ENCODE measurements around the gene TAMM41. TPM values are rescaled to one million over a fixed set of nuclear protein-coding genes. Genes with fewer than 3 reads are reported as not detected.
"Not testable (repeated sequence)": the region's sequence is repeated elsewhere in the genome, so short reads cannot be mapped to it uniquely, and the experiment has no call there.

Gene TAMM41
- total and polyA plus RNA-seq, 5 donors from 2014 or later, result 24.4 to 32.0 (median 25.7) TPM

DNA sequence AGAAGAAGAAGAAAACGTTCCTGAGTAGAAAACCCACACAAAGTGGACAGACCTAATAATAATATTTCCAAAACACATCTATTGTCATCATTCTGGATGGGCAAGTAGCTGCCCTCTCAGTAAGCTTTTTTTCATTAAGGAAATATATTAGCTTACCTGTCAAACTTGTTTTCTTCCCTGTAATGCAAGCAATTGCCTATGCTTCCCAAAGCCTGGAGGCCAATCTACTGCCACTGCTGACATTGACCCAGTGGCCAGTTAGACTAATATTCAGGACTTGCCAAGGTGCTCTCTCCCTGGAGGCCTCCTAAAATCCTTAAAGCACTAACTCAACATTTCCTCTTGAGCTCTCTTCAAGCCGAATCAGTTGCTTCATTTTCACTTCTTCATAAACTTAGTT, 86.7 kb downstream of the TAMM41 start:
- Mint-ChIP-seq H3K27me3 (peaks cover 5% of the 10 kb centered on the region), H3K36me3 (no peaks in the 10 kb centered on the region), H3K4me3 (no peak overlapping the region), H3K9me3 (peaks cover 0 to 1% (median 0%) of the 10 kb centered on the region in 7 donors), H3K27ac (no peak overlapping the region), H3K4me1 (peaks cover 0 to 1% (median under 1%) of the 10 kb centered on the region in 4 donors)
- no peak overlapping the region for H3K4me3 ChIP-seq (ENCODE audit: low read depth, low read length)
- ATAC-seq (ENCODE audit: low read depth in 2 of 2) (no peak), DNase-seq (no peak)
- H3K27me3 ChIP-seq (ENCODE audit: control insufficient read depth, insufficient read depth, low read length), result no peaks in the 10 kb centered on the region
- H3K9me3 ChIP-seq (ENCODE audit: control insufficient read depth in 2 of 2, low read length in 2 of 2), result no peaks in the 10 kb centered on the region
- no peak overlapping the region for H3K27ac ChIP-seq (ENCODE audit: insufficient read depth, low read length, poor library complexity, severe bottlenecking)
- H3K36me3 ChIP-seq (ENCODE audit: control insufficient read depth, insufficient read depth, low read length), result no peaks in the 10 kb centered on the region
- H3K4me1 ChIP-seq (ENCODE audit: control insufficient read depth, insufficient read depth, low read length, poor library complexity, severe bottlenecking), result no peaks in the 10 kb centered on the region

DNA sequence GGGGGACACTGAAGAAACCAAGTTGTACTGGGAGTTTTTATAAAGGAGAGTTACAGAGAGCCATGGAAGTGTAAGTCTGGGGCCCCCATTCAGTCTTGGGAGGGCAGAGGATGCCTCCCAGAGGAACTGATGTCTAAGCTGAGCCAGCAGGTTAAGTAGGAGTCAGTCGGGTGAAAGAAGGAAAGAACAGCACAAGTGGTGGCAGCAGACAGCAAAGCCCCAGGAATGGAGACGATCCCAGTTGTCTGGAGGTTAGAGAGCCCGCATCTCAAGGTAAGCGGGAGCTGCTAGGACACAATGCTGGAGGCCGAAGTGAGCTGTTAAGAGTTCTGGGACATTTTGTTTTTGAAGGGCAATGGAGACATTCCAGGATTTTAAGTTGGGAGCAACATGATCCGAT, 88.8 kb downstream of the TAMM41 start:
- Histone ChIP-seq H3K4me1 (ENCODE audit: control insufficient read depth, insufficient read depth, low read length, poor library complexity, severe bottlenecking) (no peaks in the 10 kb centered on the region), H3K9me3 (ENCODE audit: control insufficient read depth in 2 of 2, low read length in 2 of 2) (no peaks in the 10 kb centered on the region), H3K36me3 (ENCODE audit: control insufficient read depth, insufficient read depth, low read length) (no peaks in the 10 kb centered on the region), H3K27ac (ENCODE audit: insufficient read depth, low read length, poor library complexity, severe bottlenecking) (no peak overlapping the region), H3K4me3 (ENCODE audit: low read depth, low read length) (no peak overlapping the region), H3K27me3 (ENCODE audit: control insufficient read depth, insufficient read depth, low read length) (no peaks in the 10 kb centered on the region)
- Mint-ChIP-seq H3K9me3 (peaks cover 0 to 1% (median 0%) of the 10 kb centered on the region in 7 donors), H3K4me1 (no peaks in the 10 kb centered on the region), H3K4me3 (no peak overlapping the region), H3K27ac (peak overlapping the region in 2 of 3 donors; percentile 4 to 33), H3K27me3 (no peaks in the 10 kb centered on the region), H3K36me3 (no peaks in the 10 kb centered on the region)
- ATAC-seq (ENCODE audit: low read depth in 2 of 2) (no peak), DNase-seq (no peak)

DNA sequence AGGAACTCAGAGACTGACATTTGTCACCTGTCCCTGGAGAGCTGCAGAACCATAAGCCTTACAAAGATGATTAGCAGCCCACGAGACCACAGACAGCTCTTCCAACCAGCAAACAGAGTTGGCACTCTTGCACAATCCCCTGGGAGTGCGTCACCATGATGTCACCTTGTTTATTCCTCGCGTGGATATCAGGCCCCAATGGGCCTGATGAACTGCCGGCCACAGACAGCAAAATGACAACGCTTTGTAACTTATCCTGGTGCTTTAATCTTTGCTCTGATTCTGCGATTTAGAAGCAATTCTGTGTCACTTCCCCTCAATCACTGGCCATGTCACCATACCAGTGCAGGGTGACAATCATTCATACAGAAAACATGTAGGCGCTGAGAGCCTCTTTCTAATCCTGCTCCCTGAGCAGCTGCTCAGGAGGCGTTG, 89.2 kb downstream of the TAMM41 start:
- H3K27me3 ChIP-seq (ENCODE audit: control insufficient read depth, insufficient read depth, low read length), result no peaks in the 10 kb centered on the region
- no peaks in the 10 kb centered on the region for H3K9me3 ChIP-seq (ENCODE audit: control insufficient read depth in 2 of 2, low read length in 2 of 2)
- H3K4me1 Mint-ChIP-seq, result no peaks in the 10 kb centered on the region
- H3K4me3 Mint-ChIP-seq, result no peak overlapping the region
- no peak overlapping the region for H3K27ac ChIP-seq (ENCODE audit: insufficient read depth, low read length, poor library complexity, severe bottlenecking)
- DNase-seq (no peak), ATAC-seq (ENCODE audit: low read depth in 2 of 2) (no peak)
- H3K36me3 Mint-ChIP-seq, result no peaks in the 10 kb centered on the region
- H3K27me3 Mint-ChIP-seq, result no peaks in the 10 kb centered on the region
- H3K36me3 ChIP-seq (ENCODE audit: control insufficient read depth, insufficient read depth, low read length), result no peaks in the 10 kb centered on the region
- H3K4me3 ChIP-seq (ENCODE audit: low read depth, low read length), result no peak overlapping the region
- no peaks in the 10 kb centered on the region for H3K4me1 ChIP-seq (ENCODE audit: control insufficient read depth, insufficient read depth, low read length, poor library complexity, severe bottlenecking)
- peaks cover 0 to 1% (median 0%) of the 10 kb centered on the region in 7 donors for H3K9me3 Mint-ChIP-seq
- peak overlapping the region in 1 of 3 donors; percentile 4 for H3K27ac Mint-ChIP-seq

DNA sequence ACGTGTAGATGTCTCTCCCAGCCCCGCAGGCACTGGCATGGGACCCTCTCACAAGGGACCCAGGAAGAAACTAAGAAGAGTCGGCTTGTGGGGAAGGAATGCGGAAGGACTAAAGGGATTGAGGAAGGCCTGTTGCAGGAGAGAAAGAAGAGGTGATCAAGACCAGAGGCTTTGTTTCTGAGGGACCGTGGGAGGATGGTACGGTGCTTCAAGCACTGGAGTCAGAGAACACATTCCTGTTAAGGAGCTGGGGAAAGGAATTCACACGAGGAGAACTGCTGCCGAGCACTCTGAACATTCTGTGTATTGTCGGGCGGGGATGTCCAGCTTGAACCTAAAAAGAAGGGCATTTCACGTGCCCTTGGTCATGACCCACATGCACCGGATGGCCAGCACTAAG, 91.4 kb downstream of the TAMM41 start:
- Histone ChIP-seq H3K4me3 (ENCODE audit: low read depth, low read length) (no peak overlapping the region), H3K4me1 (ENCODE audit: control insufficient read depth, insufficient read depth, low read length, poor library complexity, severe bottlenecking) (no peaks in the 10 kb centered on the region), H3K9me3 (ENCODE audit: control insufficient read depth in 2 of 2, low read length in 2 of 2) (no peaks in the 10 kb centered on the region), H3K36me3 (ENCODE audit: control insufficient read depth, insufficient read depth, low read length) (no peaks in the 10 kb centered on the region), H3K27me3 (ENCODE audit: control insufficient read depth, insufficient read depth, low read length) (no peaks in the 10 kb centered on the region), H3K27ac (ENCODE audit: insufficient read depth, low read length, poor library complexity, severe bottlenecking) (no peak overlapping the region)
- Mint-ChIP-seq H3K27ac (peak overlapping the region in 1 of 3 donors; percentile 74), H3K9me3 (no peaks in the 10 kb centered on the region), H3K36me3 (no peaks in the 10 kb centered on the region), H3K4me1 (no peaks in the 10 kb centered on the region), H3K4me3 (no peak overlapping the region), H3K27me3 (peaks cover 5% of the 10 kb centered on the region)
- DNase-seq (no peak), ATAC-seq (ENCODE audit: low read depth in 2 of 2) (no peak)

DNA sequence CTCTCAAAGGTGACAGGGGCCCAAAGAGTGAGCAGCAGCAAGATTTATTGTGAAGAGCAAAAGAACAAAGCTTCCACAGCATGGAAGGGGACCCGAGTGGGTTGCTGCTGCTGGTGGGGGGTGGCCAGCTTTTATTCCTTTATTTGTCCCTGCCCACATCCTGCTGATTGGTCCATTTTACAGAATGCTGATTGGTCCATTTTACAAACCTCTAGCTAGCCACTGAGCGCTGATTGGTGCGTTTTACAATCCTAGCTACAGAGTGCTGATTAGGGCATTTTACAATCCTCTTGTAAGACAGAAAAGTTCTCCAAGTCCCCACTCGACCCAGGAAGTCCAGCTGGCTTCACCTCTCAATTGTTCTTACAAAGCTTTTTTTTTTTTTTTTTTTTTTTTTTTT, 94.4 kb downstream of the TAMM41 start:
- not testable (repeated sequence) for H3K27ac Mint-ChIP-seq; H3K4me3 Mint-ChIP-seq; DNase-seq; H3K36me3 Mint-ChIP-seq; H3K9me3 ChIP-seq (ENCODE audit: control insufficient read depth in 2 of 2, low read length in 2 of 2); H3K4me1 Mint-ChIP-seq; H3K36me3 ChIP-seq (ENCODE audit: control insufficient read depth, insufficient read depth, low read length); H3K27ac ChIP-seq (ENCODE audit: insufficient read depth, low read length, poor library complexity, severe bottlenecking); H3K4me1 ChIP-seq (ENCODE audit: control insufficient read depth, insufficient read depth, low read length, poor library complexity, severe bottlenecking); H3K9me3 Mint-ChIP-seq; ATAC-seq (ENCODE audit: low read depth in 2 of 2); H3K27me3 ChIP-seq (ENCODE audit: control insufficient read depth, insufficient read depth, low read length); H3K27me3 Mint-ChIP-seq; H3K4me3 ChIP-seq (ENCODE audit: low read depth, low read length)

DNA sequence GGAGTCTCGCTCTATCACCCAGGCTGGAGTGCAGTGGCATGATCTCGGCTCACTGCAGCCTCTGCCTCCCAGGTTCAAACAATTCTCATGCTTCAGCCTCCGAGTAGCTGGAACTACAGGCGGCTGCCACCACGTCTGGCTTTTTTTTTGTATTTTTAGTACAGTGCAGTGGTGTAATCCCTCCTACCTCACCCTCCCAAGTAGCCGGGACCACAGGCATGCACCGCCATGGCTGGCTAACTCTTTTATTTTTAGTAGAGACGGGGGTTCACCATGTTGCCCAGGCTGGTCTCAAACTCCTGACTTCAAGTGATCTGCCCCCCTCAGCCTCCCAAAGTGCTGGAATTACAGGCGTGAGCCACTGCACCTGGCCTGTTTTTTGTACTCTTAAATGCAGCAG, 98.4 kb downstream of the TAMM41 start:
- DNase-seq; H3K9me3 ChIP-seq (ENCODE audit: control insufficient read depth in 2 of 2, low read length in 2 of 2); H3K36me3 ChIP-seq (ENCODE audit: control insufficient read depth, insufficient read depth, low read length); H3K4me1 Mint-ChIP-seq; ATAC-seq (ENCODE audit: low read depth in 2 of 2); H3K36me3 Mint-ChIP-seq; H3K4me3 ChIP-seq (ENCODE audit: low read depth, low read length); H3K27ac ChIP-seq (ENCODE audit: insufficient read depth, low read length, poor library complexity, severe bottlenecking); H3K27me3 Mint-ChIP-seq; H3K9me3 Mint-ChIP-seq; H3K4me3 Mint-ChIP-seq; H3K4me1 ChIP-seq (ENCODE audit: control insufficient read depth, insufficient read depth, low read length, poor library complexity, severe bottlenecking); H3K27me3 ChIP-seq (ENCODE audit: control insufficient read depth, insufficient read depth, low read length): not testable (repeated sequence)
- H3K27ac Mint-ChIP-seq, result peak overlapping the region in 1 of 3 donors; percentile 34

Other genes starting within 250 kb of the TAMM41 start
- gene VGLL4, start 203.0 kb downstream of the TAMM41 start, total RNA-seq, result 16.3 TPM
- 10 to 100 TPM in 3 of 4 donors, 1 to 10 TPM in 1; 8.5 to 15.6 (median 12.8) TPM for gene VGLL4, start 203.0 kb downstream of the TAMM41 start, polyA plus RNA-seq
- gene SYN2, start 157.5 kb upstream of the TAMM41 start, total RNA-seq, result not detected
- not detected for gene SYN2, start 157.5 kb upstream of the TAMM41 start, polyA plus RNA-seq

Measured in CD4-positive, CD25-positive, alpha-beta regulatory T cell (primary cell).